Posterior vena cava (tissue), 2 donors: ENCODE measurements around the gene WDR70. TPM values are rescaled to one million over a fixed set of nuclear protein-coding genes. Genes with fewer than 3 reads are reported as not detected.

Source experiments
- total RNA-seq, 2 donors: library from RNA; stranded (reverse); fragmentation: NEBNext Ultra II Directional; extraction: Animal tissue kit (Norgen Biotek cat#: 25700); gene quantifications; one replicate each; pipeline ENCODE4 v1.2.1, GENCODE V29; 2021
- donor health status: DM: yes; HTN: yes; CAD: no.
- donor health status: DM: yes; HTN: yes; CAD: no.

Gene WDR70
- total RNA-seq, 2 donors from 2014 or later = 23.2 to 24.8 TPM

Other genes with a start within 250 kb of the WDR70 start
- gene CPLANE1, start 129.9 kb upstream of the WDR70 start, total RNA-seq = 10 to 100 TPM; 21.4 to 23.2 TPM
- gene NUP155, start 8.2 kb upstream of the WDR70 start, total RNA-seq = 10 to 100 TPM; 18.2 to 18.4 TPM